ENCODE data around the gene ZFR2.

Gene ZFR2

DNA sequence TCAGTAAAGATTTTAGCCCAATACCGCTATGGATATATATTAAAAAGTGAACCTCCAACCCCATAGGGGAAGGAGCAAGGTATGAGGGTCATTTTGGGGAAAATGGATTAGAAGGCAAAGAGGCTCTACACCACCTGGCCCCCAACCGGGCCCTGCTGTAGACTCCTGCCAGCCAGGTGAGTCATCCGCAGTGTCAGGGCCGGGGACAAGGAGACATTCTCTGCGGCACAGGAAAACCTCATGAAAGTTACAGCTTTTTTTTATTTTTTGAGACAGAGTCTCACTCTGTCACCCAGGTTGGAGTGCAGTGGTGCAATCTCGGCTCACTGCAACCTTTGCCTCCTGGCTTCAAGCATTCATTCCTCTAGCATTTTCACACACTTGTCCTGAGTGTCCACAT is 32.0 kb downstream of the ZFR2 start:
- no peak overlapping the region for H3K4me3 ChIP-seq (ENCODE audit: low read length)
- no peak for TF ChIP-seq ZNF274 (IDR thresholded peaks at IDR 0.05; ENCODE audit: low read depth, low read length)

DNA sequence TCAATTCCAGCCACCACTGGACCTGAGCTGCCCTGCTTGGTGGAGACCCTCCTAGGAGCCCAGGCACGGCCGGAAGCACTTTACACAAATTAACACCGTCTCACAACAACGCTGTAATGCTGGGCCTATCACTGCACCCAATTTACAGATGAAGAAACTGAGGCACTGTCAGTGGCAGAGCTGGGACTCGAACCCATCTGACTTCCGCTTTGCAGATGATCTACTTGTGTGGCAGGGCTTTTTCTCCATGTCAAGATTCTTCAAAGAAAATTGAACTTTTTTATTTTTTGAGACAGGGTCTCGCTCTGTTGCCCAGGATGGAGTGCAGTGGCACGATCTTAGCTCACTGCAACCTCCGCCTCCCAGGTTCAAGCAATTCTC is 33.8 kb downstream of the ZFR2 start:
- H3K4me3 ChIP-seq (ENCODE audit: low read length): no peak overlapping the region
- no peak for TF ChIP-seq ZNF274 (IDR thresholded peaks at IDR 0.05; ENCODE audit: low read depth, low read length)

DNA sequence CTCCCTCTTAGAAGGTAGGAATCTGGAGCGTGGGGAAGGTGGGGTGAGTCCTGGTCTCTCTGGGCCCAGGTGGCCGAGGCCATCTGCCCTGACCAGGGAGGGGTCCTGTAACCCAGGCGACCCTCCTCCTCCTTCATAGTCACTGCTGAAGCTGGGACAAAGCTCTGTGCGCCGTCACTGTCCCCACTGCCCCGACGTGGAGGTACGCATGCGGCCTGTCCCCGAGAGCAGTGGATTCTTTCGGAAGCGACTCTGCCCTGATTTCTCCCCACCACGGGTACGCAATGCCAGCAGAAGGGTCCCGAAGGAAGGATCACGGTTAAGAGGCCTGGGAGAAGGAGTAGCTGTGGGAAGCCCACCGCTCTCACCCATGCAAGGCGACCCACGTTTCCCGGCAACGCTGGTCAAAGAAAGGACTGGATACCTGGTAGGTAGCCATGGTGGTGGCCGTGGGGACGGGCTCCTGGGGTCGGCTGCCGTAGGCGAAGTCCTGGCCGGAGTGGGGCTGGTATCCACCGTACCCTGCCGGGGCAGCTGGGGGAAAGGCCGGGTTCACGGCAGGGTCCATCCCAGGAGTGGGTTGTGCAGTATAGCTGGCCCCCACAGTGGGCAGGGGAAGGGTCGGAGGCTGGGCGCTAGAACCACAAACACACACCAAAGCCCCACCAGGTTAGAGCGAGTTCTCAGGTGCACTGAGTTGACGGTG is 34.3 kb downstream of the ZFR2 start:
- H3K4me3 ChIP-seq (ENCODE audit: low read length): no peak overlapping the region
- no peak for TF ChIP-seq ZNF274 (IDR thresholded peaks at IDR 0.05; ENCODE audit: low read depth, low read length)

DNA sequence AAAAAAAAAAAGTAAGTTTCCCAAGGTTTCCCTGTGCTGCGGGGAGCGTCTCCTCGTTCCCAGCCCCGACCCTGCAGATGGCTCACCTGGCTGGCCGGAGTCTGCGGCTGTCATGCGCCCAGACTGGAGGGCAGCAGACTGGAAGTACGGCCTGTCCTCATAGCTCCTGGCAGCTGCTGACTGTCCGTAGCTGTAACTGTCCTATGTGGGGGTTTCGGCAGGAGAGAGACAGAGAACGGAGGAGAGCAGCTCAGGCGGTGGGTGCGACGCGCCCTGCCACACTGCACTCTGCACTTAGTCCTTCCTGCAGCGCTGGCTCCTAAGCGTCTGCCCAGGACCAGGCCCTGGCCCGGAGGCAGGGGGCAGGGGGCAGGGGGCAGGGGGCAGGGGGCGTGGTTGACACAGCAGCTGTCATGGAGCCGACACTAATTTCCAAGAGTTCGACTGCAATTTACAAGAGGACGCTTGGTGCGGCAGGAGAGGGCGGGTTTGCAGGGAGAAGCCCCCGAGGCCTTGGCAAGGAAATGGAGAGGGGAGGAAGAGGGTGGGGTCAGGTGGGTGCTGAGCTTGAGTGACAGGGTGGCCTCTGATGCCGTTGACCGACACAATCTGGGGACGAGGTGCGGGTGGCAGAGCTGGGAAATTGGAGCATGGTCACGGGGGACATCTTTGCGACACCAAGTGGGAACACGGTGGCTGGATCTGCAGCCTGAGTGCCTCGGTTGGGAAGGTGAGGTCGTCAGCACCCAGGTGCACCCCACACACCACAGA is 35.1 kb downstream of the ZFR2 start:
- no peak for TF ChIP-seq ZNF274 (IDR thresholded peaks at IDR 0.05; ENCODE audit: low read depth, low read length)
- no peak overlapping the region for H3K4me3 ChIP-seq (ENCODE audit: low read length)

DNA sequence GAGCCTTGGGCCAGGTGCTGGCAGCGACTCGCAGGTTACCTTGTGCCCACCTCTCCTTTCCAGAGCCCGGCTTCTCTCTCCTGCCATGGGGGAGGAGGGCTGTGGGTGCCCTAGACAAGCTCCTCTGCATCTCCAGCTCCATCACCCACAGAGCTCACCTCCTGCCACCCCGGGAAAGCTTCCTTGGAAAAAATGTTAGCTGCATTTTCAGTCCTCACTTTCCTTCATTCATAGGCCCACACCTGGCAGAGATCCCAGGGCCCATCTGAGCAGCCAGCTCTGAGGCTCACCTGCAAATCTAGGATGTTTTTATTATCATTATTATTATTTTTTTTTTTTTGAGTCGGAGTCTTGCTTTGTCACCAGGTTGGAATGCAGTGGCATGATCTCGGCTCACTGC is 36.8 kb downstream of the ZFR2 start:
- TF ChIP-seq ZNF274 (IDR thresholded peaks at IDR 0.05; ENCODE audit: low read depth, low read length): no peak
- H3K4me3 ChIP-seq (ENCODE audit: low read length): no peak overlapping the region

DNA sequence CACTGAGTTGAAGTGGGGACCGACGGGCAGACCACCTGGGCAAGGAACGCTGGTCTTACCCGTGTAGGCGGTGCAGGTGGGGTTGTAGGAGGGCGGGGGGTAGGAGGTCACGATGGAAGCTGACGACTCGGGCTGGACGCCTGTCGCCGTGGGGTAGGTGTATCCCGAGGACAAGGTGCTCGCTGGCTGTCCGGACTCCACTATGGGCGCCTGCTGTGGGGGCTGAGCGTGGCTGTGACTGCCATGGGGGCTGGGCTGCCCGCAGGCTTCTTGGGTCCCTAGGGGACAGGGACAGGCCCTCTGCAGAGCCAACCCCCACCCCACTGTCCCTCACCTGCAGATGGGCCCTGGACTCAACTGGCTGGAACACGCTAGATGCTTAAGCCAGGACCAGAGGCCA is 37.2 kb downstream of the ZFR2 start:
- TF ChIP-seq ZNF274 (IDR thresholded peaks at IDR 0.05; ENCODE audit: low read depth, low read length): no peak
- no peak overlapping the region for H3K4me3 ChIP-seq (ENCODE audit: low read length)

DNA sequence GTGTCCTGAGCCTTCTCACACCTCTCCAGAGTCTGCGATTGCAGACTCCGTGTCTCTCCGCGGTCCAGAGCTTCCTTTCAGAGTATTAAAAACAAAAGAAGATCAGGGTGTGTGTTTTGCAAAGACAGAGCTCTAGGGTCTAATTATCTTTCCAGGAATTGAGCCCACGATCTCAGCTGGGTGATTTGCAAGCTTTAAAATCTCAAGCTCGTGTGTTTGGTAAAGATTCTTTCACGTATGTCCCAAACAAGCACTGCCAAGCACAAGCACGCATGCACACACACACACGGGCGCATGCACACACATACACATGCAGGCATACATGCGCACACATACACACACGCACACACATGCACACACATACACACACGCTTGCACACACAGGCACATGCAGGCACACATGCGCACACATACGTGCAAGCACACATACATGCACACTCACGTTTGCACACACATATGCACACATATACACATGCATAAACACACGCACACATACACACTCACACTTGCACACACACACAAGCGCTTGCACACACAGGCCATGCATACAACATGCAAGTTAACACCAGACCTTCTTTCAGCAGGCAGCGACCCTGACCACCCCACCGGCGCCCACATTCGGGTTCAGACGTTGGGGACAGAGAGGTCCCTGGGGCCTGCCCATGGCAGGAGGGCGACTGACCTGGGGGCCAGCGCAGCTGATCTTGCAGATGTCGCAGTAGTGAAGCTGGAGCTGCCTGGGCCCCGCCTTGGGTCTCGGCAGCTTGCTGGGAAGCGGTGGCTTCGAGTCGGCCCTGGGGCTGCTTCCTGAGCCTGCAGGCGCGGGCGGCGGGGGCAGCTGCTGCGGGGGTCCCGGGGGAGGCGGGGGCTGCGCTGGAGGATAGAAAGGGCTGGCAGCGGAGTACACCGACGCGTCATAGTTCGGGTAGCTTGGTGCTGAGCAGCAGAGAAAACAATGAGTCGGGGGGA is 37.9 kb downstream of the ZFR2 start:
- no peak overlapping the region for H3K4me3 ChIP-seq (ENCODE audit: low read length)
- no peak for TF ChIP-seq ZNF274 (IDR thresholded peaks at IDR 0.05; ENCODE audit: low read depth, low read length)

DNA sequence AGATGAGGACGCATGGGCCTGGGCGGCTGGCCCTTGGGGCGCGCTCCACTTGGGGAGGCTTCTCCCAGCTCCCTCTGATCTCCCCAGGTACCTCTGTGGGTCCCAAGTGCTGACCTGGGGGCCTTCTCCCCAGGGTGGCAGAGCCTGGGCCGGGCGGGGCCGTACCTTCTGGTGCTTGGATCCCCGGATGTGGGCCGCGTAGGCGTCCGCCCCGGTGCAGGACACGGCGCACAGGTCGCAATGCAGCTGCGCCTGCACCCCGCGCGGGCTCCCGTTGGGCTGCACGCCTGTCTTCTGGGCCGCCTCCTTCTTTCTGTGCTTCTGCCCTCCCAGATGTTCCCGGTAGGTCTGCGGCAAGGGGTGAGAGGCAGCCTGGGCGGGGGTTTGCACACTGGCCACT is 41.5 kb downstream of the ZFR2 start:
- no peak for TF ChIP-seq ZNF274 (IDR thresholded peaks at IDR 0.05; ENCODE audit: low read depth, low read length)

DNA sequence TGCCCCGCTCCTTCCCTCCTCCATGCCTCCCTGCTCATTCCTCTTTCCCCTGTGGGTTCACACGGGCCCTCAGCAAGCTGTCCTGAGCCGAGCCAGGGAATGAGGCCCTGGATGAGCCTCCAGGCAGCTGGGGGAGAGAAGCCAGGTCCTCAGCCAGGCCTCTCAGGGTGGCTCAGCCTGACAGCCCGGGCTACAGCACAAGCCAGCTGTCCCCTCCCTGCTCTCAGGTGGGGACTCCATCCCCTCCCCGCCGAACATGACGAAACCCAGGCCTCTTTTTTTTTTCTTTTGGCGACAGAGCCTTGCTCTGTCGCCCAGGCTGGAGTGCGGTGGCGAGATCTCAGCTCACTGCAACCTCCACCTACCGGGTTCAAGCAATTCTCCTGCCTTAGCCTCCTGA is 42.7 kb downstream of the ZFR2 start:
- H3K4me3 ChIP-seq (ENCODE audit: low read length): no peak overlapping the region
- TF ChIP-seq ZNF274 (IDR thresholded peaks at IDR 0.05; ENCODE audit: low read depth, low read length): no peak

More for the DNA sequence above, 41.5 kb downstream of the ZFR2 start:
- H3K4me3 ChIP-seq (ENCODE audit: low read length): no peak overlapping the region

DNA sequence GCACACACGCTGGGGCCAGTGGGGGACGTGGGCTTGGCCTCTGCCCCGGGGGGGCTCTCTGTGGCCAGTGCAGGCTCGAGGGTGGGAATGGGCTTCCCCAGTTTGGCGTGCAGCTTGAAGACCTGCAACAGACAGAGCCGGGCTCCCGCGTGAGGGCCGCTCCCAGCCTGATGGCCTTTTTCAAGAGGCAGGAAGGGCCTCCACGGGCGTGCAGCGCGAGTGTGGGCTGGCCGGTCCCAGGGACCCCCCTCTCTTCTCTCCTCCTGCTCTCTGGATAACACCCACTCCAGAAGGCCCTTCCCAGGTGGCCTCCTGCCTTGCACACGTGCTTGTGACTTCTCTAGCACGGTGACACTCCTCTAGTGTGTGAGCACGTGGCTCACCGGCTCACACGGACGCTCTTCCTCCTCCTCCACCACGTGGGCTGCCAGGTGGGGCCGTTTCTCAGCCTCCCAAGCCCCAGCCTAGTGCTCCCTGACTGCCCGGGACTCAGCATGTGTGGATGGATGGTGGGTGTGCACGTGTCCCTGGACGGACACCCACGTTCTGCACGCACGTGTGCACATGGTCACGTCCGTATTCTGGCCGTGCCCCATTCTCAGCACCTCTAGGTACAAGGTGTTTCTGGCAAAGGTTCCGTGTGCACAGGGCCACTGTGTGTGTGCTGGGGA is 43.4 kb downstream of the ZFR2 start:
- H3K4me3 ChIP-seq (ENCODE audit: low read length): no peak overlapping the region
- TF ChIP-seq ZNF274 (IDR thresholded peaks at IDR 0.05; ENCODE audit: low read depth, low read length): no peak

DNA sequence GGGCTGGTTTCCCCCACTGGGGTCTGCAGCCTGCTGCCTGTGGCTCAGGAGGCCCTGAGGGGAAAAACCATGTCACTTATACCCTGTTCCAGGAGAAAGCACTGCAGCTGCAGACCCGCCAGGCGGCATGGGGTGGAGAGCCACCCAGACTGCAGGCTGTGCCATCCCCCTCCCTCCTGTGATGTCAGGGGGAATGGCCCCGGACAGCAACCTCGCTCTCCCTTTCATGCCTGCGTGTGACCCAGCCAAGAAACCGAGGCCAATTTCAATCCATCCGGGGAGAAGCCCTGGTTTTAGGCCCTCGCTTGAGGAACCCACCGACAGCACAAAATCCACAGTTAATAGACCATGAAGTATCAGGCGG is 45.5 kb downstream of the ZFR2 start:
- TF ChIP-seq ZNF274 (IDR thresholded peaks at IDR 0.05; ENCODE audit: low read depth, low read length): no peak
- no peak overlapping the region for H3K4me3 ChIP-seq (ENCODE audit: low read length)

DNA sequence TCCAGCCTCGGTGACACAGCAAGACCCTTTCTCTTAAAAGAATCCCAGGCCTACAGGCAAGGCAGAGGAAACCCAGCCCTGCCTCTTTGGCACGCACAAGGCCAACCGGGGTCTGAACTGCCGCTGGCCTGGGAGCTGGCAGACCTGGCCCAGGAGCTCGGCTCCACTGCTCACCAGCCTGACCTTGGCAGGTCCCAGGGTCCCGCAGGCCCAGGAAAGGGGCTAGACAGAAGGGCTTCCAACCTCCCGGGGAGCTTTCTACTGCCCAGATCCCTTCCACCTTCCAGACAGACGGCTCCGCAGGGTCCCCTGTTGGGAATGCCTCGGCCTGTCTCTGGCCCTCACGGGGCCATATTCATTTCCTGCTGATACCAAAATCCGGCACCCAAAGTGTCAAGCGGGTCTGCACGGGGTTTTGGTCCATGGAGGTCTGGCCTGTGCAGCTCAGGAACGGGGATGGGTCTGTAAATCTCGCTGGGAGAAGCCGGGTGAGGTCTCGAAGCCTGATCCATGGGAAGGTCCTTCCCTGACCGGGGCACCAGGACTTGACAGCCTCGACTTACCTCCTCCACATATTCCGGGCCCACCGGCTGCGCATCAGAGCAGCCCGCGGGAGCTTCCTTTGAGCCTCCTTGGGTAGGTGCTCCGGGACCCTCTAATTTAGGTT is 46.0 kb downstream of the ZFR2 start:
- H3K4me3 ChIP-seq (ENCODE audit: low read length): no peak overlapping the region
- TF ChIP-seq ZNF274 (IDR thresholded peaks at IDR 0.05; ENCODE audit: low read depth, low read length): no peak

DNA sequence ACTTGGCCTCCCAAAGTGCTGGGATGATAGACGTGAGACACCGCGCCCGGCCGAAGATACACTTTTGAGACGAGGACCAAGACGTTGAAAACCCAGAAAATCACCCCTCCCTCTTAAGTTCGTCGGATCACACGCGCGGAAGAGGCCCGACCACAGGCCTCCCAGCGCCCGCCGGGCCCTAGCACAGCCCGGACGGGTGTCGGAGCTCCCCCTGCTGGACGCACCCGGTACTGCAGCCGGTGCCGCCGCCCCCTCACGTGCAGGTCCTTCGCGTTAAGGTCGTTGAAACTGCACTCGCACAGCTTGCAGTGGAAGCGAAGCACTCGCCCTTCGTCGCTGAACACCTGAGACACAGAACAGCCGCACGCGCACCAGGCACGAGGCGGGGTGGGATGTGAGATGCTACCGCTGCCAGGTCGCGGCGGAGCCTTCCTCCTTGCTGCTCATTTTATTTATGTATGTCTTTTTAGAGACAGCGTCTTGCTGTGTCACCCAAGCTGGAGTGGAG is 46.9 kb downstream of the ZFR2 start:
- no peak overlapping the region for H3K4me3 ChIP-seq (ENCODE audit: low read length)
- TF ChIP-seq ZNF274 (IDR thresholded peaks at IDR 0.05; ENCODE audit: low read depth, low read length): no peak

Data from GM08714 (cell line).